HG03571 (cell line): ENCODE data around the gene CHI3L1.
"Not testable (repeated sequence)": the region's sequence is repeated elsewhere in the genome, so short reads cannot be mapped to it uniquely, and the experiment has no call there.

Experiments
- ATAC-seq: cut with Tn5 transposase; IDR thresholded peaks from one replicate; pipeline ENCODE4 v1.9.1; 2021; ENCODE audit not compliant: unreplicated experiment

Gene CHI3L1

DNA sequence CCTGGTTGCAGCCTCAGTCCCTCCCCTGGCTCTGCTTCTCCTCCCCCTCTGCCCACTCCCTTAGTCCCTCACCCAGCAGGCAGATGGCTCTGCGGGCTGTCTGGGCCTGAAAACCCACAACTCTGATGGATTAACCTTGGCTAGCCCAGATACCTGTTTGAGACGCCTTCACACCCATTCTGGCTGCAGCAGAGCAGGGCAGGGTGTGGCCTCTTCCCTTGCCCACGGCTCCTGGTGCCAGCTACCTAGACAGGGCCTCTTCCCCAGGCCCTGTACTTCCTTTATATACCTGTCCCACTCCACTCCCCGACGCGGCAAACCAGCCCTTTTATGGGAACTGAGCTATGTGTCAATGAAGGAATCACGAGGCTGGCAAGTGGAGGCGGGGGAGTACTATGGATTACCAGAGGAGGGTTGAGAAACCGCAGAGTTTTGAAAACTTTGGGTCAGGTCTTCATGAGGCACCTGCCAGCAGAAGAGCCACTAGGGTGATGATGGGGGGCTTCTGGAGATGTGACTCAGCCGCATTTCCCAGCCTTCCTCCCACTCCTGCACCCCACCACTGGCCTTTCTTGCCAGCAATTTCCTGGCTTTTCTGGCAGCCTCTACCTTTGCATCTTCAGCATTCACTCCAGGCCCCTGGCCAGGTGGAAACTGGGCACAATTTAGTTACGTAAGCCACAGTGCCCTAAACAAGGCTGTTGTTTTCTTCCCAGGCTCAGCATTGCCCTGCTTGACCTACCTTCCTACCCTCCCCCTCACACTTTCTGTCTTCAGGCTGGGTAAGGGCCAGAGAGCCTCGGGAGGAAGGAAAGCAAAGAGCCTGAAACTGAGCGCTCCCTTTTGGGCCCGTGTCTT lies at the start of gene CHI3L1:
Gene CHI3L1, minus strand, starts transcription at position 259 of the 858 bp plus-strand sequence. Its CDS starts 81 bp downstream, at position 178.
- no peak for ATAC-seq

DNA sequence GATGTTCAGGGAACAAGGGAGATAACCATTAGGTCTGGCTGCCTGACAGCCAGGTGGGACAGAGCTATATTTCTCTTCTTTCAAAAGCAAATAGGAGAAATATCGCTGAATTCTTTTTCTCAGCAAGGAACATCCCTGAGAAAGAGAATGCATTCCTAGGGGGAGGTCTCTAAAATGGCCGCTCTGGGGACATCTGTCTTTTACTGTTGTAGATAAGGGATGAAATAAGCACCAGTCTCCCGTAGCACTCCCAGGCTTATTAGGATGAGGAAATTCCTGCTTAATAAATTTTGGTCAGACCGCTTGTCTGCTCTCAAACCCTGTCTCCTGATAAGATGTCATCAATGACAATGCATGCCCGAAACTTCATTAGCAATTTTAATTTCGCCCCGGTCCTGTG lies 48.4 kb upstream of the CHI3L1 start:
- not testable (repeated sequence) for ATAC-seq

DNA sequence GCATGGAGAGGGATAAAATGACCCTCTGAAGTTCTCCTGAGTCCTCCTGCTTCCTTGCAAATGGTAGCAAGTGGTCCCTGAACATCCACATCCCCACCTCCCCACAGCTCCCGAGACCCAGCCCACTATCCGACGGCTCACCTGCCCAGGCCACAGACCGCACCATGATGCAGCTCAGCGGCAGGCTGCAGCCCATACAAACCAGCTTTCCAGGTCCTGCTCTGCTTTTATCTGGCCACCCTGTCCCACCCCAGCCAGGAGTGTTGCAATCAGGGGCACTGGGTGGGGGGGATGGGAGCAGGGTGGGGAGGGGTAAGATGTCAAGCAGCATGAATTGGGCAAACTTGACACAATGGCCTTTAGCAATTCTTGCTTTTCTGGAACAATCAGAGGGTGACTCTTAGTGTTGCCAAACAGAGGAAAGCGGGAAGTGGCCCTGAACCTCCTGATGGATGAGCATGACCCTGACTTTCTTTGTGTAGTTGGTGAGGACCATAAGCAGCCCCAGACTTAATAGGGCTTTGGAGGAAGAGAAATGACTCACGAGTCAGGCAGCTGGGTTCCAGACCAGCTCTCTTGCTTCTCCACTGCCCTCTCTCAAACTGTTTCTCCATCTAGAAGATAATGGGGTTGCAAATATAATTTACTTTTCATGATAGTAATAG lies 43.1 kb upstream of the CHI3L1 start, which contains the start of gene CHIT1:
Gene CHIT1, minus strand, starts transcription at position 203 of the 665 bp plus-strand sequence. Its CDS starts 37 bp downstream, at position 166.
- no peak for ATAC-seq

DNA sequence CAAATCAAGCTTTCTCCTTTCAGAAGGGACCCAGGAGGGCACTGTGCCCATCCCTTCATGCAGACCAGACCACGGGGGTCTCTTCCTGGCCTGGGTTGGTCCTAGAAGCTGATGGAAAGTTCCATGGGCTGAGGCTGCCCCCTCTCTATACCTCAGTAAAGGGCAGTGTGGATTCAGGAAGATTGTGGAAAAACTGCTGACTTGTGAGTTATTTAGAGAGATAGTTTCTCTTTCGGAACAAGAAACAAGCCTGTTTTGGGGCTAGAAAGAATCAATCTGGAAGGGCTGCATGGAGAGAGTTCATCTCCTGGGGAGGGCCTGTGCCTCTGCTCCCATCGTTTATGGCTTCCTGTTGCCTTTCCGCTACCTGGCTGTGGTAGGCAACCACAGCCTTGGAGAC lies 42.2 kb upstream of the CHI3L1 start:
- no peak for ATAC-seq

DNA sequence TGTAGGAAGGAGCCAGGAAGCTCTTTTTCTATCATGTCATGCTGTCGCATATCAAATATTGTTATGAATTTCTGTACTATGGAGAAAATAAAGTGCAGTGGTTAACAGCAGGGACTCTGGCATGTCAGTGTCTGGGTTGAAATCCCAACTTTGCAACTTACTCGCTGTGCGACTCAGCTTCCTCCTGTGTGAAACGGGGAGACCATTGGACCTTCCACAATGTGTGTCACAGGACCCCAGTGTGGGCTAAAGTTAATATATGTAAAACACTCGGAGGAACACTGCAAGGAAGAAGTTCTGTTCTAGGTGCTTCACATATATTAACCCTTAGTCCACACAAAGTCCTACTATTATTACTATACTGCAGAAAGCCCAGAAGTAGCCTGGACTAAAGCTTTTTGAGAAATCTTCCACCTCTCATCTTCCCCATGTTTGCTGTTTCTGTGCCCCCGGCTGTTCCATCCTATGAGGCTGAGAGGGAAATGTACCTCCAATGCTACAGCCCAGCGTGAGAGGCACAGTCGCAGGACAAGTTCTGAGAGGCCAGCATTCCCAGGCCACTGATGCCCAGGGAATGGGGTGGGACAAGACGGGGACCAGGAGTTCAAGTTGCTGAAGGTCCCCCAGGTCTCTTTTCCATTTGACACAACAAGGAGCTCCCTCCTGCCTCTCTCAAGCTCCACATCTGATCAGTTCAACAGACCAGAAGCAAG lies 41.0 kb upstream of the CHI3L1 start:
- no peak for ATAC-seq

DNA sequence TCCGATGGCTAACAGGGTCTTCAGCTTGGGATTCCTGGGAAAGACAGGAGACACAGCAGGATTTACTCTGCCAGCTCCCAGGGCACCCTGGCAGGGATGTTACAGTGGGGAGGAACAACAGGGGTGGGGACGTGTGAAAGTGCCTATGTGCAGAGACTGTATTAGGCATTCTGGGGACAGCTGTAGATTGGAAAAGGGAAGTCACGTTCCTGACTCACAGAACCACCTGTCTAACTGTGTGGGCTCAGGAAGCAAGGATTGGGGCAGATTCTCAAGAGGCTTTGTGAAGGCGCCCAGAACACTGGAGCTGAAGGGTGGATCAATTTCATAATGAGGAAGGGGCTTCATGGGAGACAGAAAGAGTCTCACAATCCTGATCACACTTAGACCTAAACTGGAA lies 38.6 kb upstream of the CHI3L1 start:
- no peak for ATAC-seq

DNA sequence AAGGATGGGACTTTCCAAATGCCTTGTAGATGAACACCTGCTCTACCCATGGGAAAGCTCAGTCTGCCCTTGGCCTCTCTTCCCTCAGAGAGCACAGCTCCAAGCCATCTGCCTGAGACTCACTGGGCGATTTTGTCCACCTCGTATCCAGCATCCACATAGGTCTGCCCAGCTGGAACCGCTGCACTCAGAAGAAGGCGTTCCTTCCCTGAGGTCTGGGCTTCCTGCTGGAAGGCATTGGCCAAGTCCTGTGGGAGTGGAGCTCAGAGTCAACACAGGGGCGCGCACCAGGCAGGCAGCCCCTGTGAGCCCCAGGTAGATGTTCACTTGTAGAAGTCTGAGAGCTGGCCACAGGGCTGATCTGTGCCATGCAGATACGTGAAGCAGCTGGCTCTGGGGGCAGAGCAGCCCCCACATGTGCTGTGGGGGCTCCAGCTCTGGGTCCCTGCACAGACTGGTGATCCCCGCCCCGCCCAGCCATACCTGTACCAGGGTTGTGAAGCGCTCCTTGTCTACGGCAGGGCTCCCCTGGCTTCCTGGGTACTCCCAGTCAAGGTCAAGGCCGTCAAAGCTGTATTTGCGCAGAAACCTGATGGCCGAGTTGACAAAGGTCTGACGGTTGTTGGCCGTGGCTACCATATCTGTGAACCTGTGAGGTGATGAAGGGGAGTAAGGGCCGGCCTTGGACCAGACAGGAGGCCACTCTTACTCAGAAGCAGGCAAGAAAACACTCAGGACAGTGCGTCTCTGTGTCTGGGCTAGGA lies 36.7 kb upstream of the CHI3L1 start:
- ATAC-seq = no peak

DNA sequence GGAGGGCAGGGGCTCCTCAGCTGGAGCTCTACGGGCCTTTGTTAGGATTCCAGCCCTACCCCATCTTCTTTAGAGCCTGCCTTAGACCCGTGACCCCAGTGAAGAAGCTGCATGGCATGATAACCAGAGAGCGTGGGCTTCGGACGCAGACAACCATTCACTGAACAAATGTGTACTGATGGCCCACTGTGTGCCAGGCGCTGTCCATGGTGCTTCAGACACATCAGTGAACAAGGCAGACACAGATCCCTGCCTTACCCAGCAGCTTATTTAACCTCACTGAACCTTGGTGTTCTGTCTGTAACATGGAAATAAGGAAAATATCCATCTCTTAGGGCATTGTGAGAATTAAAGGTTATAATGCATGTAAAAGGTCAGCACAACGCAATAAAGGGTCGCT lies 33.4 kb upstream of the CHI3L1 start:
- ATAC-seq = no peak

DNA sequence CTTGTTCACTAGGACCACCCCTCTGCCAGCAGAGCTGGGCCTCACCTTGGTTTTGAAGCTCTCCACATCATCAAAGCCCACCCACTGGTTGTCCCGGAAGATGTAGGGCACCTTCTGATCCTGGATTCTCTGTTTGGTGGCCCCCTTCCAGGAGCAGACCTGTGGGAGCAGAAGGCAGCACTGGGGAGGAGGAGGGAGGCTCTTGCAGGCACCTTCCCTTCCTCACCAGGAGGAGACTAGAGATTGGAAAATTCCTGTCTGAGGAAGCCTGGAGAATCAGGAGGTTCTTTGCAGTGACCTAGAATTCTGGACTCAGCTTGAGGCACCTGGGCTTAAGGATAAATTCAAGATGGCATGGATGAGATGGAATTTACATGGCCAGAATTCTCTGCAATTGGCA lies 32.7 kb upstream of the CHI3L1 start:
- no peak for ATAC-seq

DNA sequence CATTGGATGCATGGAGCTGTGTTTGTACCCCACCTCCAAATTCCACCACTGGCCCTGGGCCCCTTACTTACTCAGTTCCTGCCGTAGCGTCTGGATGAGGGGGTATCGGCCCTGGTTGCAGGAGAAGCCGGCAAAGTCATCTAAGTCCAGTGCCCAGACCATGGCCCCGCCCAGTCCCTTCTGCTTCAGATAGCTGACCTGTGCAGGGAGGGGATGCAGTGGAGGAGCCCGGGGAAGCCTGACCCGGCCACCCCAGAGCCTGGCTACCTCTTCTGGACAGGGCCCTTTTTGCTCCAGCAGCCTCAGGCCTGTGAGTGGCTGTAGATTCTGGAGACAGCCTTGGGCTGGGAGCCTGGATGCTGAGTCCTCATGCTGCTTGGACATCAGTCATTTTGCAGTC lies 31.2 kb upstream of the CHI3L1 start:
- no peak for ATAC-seq

DNA sequence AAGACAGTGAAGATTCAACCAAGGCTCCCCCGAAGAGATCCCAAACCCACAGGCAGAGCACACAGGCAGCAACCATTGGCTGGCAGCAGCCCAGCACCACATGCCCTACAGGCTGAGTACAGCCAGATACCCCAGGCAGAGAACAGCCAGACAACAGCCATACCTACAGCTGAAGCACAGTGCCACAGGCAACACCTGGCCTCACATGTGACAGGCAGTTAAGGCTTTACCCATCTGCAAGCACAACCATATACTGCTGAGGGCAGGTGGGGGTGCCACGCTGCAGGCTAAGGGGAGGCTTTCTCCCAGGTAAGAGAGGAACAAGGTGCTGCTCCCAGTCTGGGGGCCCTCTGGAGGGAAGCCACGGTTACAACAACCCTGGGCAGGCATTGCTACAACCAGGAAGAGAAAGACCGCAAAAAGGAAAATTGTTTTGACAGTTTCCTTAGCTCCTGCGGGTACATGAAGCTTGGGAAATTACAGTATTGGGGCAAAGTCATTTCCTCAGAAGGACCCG lies 30.7 kb upstream of the CHI3L1 start:
- ATAC-seq = no peak

DNA sequence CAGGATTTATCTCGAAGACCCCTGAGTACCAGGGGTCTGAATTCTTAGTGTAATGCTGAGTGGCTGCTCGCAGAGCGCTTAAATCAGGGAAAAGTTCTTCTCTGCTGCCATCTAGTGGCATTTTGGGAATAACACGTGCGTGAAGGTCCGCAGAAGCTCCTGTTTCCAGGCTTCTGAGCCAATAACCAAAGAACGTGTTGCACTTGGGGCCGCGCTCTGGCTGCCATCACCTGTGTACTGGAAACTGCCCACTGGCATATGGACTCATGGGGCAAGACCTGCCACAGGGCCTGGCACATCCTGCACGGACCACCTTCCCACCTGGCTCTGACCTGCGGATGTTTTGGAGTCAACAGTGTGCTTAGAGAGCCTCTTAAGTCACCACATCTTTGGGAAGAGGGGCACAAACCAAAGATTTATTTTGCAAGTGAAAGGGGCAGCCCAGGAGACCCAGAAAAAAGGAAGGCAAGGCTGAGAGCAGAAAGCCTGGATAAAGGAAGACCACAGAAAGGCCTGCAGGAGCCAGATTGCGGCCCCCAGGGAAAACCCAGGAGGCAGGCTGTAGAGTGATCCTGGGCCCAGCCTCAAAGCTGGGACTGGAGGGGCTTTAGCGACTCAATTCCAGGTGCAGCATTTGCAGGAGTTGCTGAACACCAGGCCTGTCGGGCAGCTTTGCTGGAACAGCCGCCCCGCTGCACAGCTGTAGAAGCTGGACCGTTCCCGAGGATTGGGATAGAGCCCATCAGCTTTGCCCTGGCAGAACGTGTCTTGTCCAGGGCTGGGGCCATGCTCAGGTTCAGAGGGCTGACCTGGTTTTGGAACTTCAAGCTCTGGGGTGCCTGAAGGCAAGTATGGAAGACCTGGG lies 30.0 kb upstream of the CHI3L1 start:
- ATAC-seq = no peak

DNA sequence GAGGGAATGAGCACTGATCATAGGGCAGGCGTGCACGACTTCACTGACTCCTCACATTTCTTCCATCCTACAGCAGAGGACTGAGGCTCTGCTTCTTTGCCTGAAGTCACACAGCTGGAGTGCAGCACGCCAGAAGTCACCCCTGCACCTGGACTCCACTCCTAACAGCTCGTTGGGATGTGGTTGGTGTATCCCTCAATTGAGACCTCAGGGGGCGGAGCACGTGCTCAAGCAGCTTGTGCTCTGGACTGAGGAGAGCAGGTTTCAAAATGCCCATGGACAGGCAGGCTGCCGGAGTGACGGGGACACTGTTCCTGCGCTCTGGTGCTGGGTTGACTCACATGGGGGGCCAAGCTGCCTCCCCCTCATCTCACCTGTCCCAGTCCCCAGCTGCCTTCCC lies 29.1 kb upstream of the CHI3L1 start:
- no peak for ATAC-seq

DNA sequence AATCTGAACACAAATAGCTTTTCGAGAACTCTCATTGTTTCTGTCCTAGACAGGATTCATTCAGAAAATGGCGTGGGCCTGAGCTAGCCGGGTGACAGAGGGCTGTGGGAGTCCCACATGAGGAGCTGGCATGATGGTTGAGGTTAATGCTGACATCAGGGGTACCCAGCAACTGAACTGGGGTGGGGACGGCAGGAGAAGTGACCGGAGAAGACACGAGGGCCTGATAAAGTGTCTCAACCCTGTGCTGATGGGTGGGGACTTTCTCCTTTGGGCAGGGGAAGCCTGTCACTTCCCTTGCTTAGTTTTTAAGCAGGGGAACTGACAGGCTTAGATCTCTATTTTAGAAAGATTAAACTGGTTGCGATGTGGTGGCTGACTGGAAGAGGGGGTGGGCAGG lies 28.4 kb upstream of the CHI3L1 start:
- ATAC-seq = no peak

DNA sequence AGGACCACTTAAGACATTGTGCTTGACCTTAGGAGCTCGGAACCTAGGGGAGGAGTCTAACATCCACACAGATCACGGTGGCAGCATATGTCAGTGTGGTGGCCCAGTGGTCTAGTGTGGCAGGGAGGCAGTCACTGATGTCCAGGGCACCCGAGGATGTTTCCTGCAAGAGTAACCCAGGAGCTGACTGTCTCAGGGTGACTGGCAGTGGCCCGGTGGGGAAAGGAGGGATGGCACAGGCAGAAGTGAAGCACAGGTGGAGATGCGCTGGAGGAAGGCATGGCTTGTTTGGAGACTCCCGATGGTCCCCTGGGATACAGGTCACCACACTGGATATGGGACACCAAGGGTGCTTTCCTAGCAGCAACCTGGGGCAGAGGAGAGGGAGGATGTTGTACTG lies 26.6 kb upstream of the CHI3L1 start:
- ATAC-seq = no peak

DNA sequence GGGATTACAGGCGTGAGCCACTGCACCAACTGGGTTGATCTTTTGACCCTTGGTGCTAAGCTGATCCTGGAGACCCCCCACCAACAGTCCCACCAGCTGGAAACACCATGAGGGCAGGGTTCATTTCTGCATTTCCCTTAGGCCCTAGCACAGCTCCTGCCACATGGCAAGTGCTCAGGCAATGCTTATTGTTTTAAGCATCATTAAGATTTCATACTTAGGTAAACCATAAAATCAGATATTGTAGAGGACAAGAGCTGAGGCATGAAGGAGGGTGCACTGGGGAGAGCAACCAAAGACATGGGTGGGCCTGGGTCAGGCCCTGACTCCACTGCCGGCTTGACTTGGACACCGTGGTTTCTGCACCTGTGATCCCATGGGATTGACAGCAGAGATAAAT lies 25.3 kb upstream of the CHI3L1 start:
- ATAC-seq = no peak

DNA sequence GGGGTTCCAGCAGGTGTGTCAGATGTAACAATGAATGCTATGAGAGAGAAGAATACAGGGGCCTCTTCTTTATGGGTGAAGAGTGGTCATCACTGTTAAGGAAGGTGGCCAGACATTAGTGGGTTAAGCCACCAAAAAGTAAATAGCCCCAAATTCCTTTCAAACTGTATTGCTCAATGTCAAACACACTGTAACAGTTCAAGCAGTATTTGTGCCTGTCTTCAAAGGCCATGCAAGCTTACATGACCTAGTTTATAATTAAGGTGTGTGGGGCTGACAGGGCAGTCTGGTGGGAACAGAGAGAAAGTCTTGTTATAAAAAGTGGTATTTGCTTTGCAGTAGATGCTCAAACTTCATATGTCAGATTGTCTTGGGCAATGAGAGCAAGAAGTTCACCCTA lies 24.5 kb upstream of the CHI3L1 start:
- no peak for ATAC-seq

DNA sequence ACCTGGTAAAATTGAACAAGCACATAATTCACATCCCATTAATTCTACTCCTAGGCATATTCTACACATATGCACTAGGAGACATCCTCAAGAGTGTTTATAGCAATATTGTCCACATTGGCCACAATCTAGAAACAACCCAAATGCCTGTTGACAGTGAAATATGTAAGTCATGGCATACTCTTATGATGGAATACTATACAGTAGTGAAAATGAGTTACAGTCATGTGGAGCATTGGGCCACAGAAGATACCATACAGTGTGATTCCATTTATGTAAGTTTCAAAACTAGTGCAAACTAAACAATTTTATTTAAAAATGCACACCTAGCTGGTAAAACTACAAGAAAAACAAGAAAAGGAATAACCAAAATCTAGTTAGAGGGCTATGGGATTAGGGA lies 23.8 kb upstream of the CHI3L1 start:
- ATAC-seq = no peak

DNA sequence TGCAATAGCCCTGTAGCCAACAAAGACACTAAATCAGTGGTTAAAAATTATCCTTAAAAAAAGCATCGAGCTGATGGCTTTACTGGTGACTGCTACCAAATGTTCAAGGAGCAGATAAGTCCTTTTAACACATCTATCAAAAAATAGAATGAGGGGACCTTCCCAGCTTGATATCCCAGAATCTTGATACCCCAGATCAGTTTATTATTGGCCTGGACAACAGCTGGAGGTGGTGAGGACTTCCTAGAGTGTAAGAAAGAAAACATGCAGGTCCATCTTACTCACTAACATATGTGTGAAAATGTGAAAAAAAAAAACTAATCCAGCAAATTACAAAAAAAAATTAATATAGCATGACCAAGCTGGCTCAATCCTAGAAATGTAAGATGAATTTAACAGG lies 21.7 kb upstream of the CHI3L1 start:
- no peak for ATAC-seq

DNA sequence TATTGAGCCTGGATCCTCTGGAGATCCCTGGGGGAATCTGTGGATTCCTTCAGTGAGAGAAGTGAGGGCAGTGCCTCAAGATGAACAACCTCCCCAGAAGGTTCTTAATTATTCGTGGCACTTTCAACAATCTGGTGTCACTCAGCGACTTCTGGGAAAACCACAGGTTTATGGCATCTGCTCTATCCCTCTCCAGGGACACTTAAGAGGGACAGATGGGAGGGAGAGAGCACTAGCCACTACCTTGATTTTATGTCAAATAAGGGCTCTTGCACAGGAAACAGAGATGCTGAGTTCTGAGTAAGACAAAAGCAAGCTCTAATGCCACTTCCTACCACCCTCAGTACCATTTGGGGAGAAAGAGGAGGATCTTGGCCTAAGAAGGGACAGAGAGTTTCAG lies 21.2 kb upstream of the CHI3L1 start:
- no peak for ATAC-seq
